OCI-LY7 (cell line): ENCODE data around the gene CHPT1. TPM values are rescaled to one million over a fixed set of nuclear protein-coding genes. Genes with fewer than 3 reads are reported as not detected.
A peak's percentile ranks its signal among the peaks of the same experiment; 100 is the strongest.

Source experiments
- BruUV-seq: library from RNA; stranded (reverse); fragments of 400-500 nt; replicated peaks from 2 replicates; lab custom pipeline; 2021; lab: Mats Ljungman, UMichigan
- CTCF ChIA-PET: fragments of 300-600 bp; sonication (Branson Sonifier 250); formaldehyde crosslinking; loops from one replicate; lab custom pipeline; 2022; ENCODE audit warnings: antibody characterized with exemption; ENCODE audit not compliant: unreplicated experiment; lab: Charles Lee
- POLR2A ChIA-PET: fragments of 300-600 bp; sonication (Branson Sonifier 250); formaldehyde crosslinking; loops from one replicate; lab custom pipeline; 2022; ENCODE audit warnings: antibody characterized with exemption; lab: Charles Lee
- DNase-seq: peaks from one replicate; pipeline ENCODE4 v3.0.0-alpha.2; 2015; ENCODE audit warnings: low spot score
- H2AFZ ChIP-seq: fragments of 200-600 bp; sonication (generic), shearing (Covaris generic); 2 replicates; pipeline ENCODE4 v1.6.1; 2014; ENCODE audit warnings: mild to moderate bottlenecking, antibody characterized with exemption, low read length, moderate library complexity
- H3K27ac ChIP-seq: fragments of 200-600 bp; sonication (generic); 2 replicates; pipeline ENCODE4 v1.5.1; 2014; ENCODE audit warnings: mixed run types, low read depth, mild to moderate bottlenecking, moderate library complexity, low read length, inconsistent platforms; ENCODE audit not compliant: poor library complexity, severe bottlenecking
- H3K36me3 ChIP-seq: fragments of 200-600 bp; sonication (generic); 2 replicates; pipeline ENCODE4 v1.6.1; 2014; ENCODE audit warnings: mild to moderate bottlenecking, antibody characterized with exemption, low read length, moderate library complexity, mixed read lengths; ENCODE audit not compliant: insufficient read depth
- H3K4me1 ChIP-seq: fragments of 200-600 bp; sonication (generic); 2 replicates; pipeline ENCODE4 v1.5.1; 2014; ENCODE audit warnings: mild to moderate bottlenecking, low read length; ENCODE audit not compliant: insufficient read depth, poor library complexity, severe bottlenecking
- H3K4me2 ChIP-seq: fragments of 200-600 bp; sonication (generic); 2 replicates; pipeline ENCODE4 v1.6.1; 2014; ENCODE audit warnings: mild to moderate bottlenecking, low read length
- H3K4me3 ChIP-seq: fragments of 200-600 bp; sonication (generic); 2 replicates; pipeline ENCODE4 v1.5.1; 2014; ENCODE audit warnings: mild to moderate bottlenecking, low read depth, low read length; ENCODE audit not compliant: poor library complexity, severe bottlenecking
- H3K79me2 ChIP-seq: fragments of 200-600 bp; sonication (generic); 2 replicates; pipeline ENCODE4 v1.6.1; 2016; ENCODE audit warnings: low read depth, mild to moderate bottlenecking, low read length, moderate library complexity, mixed read lengths; ENCODE audit not compliant: insufficient read depth
- H3K9me2 ChIP-seq: fragments of 200-600 bp; sonication (generic); 2 replicates; pipeline ENCODE4 v1.6.1; 2016; ENCODE audit warnings: mild to moderate bottlenecking, low read length, mixed read lengths; ENCODE audit not compliant: insufficient read depth
- H3K9me3 ChIP-seq: fragments of 200-600 bp; sonication (generic); 2 replicates; pipeline ENCODE4 v1.6.1; 2014; ENCODE audit warnings: mild to moderate bottlenecking, mixed run types, low read length, mixed read lengths
- H4K20me1 ChIP-seq: fragments of 200-600 bp; sonication (generic); 2 replicates; pipeline ENCODE4 v1.6.1; 2014; ENCODE audit warnings: mild to moderate bottlenecking, antibody characterized with exemption, low read length, moderate library complexity, mixed read lengths; ENCODE audit not compliant: insufficient read depth
- CTCF ChIP-seq: fragments of 200-600 bp; sonication (generic); conservative IDR thresholded peaks from 2 replicates; pipeline ENCODE4 v1.5.1; 2014; ENCODE audit warnings: mild to moderate bottlenecking, antibody characterized with exemption, low read length, moderate library complexity, mixed read lengths
- EZH2phosphoT487 ChIP-seq: fragments of 200-600 bp; sonication (generic); IDR thresholded peaks from 2 replicates; pipeline ENCODE4 v1.6.1; 2018; ENCODE audit warnings: low read depth, borderline replicate concordance, mild to moderate bottlenecking, mixed run types, antibody characterized with exemption, low read length, moderate library complexity, mixed read lengths
- intact Hi-C: fragments of 100-400 bp; cut with micrococcal nuclease; formaldehyde crosslinking; loops from one replicate; pipeline ENCODE4 v1.10.0; 2022; ENCODE audit not compliant: unreplicated experiment
- total RNA-seq, 2 experiments: library from RNA; depleted of rRNA in 1 of 2; stranded (reverse); fragments of >200 nt in 1 of 2; shearing (Covaris generic) in 1 of 2; gene quantifications; 2 replicates each; pipeline ENCODE4 v1.2.3, GENCODE V29; 2014 to 2022

The CHPT1 gene
- total RNA-seq, 2 experiments from 2014 or later: 44.3 to 56.6 TPM

- Histone ChIP-seq H3K9me3 (no peaks in the 10 kb centered on the region), H3K9me2 (no peaks in the 10 kb centered on the region), H3K4me3 (no peak overlapping the region), H2AFZ (no peak overlapping the region), H3K4me1 (peaks cover 56% of the 10 kb centered on the region), H3K79me2 (no peaks in the 10 kb centered on the region), H3K36me3 (peaks cover 29% of the 10 kb centered on the region), H4K20me1 (no peaks in the 10 kb centered on the region), H3K4me2 (no peak overlapping the region), H3K27ac (no peak overlapping the region)
- CTCF ChIA-PET: no interaction called here
- no TSS peak for BruUV-seq
- intact Hi-C loops: loop anchor here (5.0 to 10.0 kb wide), 3 partner anchors 109 to 249 kb away; no protein-coding TSS in a partner anchor
- TF ChIP-seq EZH2phosphoT487 (no peak), CTCF (no peak)
- DNase-seq: no peak
- POLR2A ChIA-PET: no interaction called here
These were observed 43.5 kb downstream of the CHPT1 start for GRCh38 chr12:101740980-101741379.

GRCh38 chr12:101743242-101743641 is 45.8 kb downstream of the CHPT1 start:
- ChIA-PET POLR2A (interaction anchor here (0.5 to 2.6 kb wide), 9 partner anchors 13 to 100 kb away, joined by 3 to 13 read pairs (median 5); no protein-coding TSS in a partner anchor), CTCF (no interaction called here)
- peak; percentile 12 for DNase-seq
- BruUV-seq: TSS peak; percentile 46
- H3K27ac ChIP-seq: peak overlapping the region; percentile 95
- H3K4me2 ChIP-seq: peak overlapping the region; percentile 67
- no peaks in the 10 kb centered on the region for H4K20me1 ChIP-seq
- H3K9me3 ChIP-seq: no peaks in the 10 kb centered on the region
- no peaks in the 10 kb centered on the region for H3K79me2 ChIP-seq
- intact Hi-C loops: loop anchor here (1.0 to 10.0 kb wide), 5 partner anchors 45 to 251 kb away; no protein-coding TSS in a partner anchor
- H3K4me1 ChIP-seq: peaks cover 66% of the 10 kb centered on the region
- peaks cover 51% of the 10 kb centered on the region for H3K36me3 ChIP-seq
- no peak for TF ChIP-seq EZH2phosphoT487
- TF ChIP-seq CTCF: no peak
- no peak overlapping the region; the same call in 1 of the 2 replicates for H2AFZ ChIP-seq
- H3K9me2 ChIP-seq: no peaks in the 10 kb centered on the region
- H3K4me3 ChIP-seq: peak overlapping the region; percentile 47
